ENCODE results near the gene CYP26B1.

Gene CYP26B1

GRCh38 chr2:72113847-72114692 lies 33.6 kb downstream of the CYP26B1 start:
- no peaks in the 10 kb centered on the region for H3K36me3 ChIP-seq (ENCODE audit: control insufficient read depth in 4 of 4, insufficient read depth in 4 of 4, low read length in 3 of 4)
- H3K27me3 ChIP-seq (replicated peaks in 2 of 5; ENCODE audit: control insufficient read depth in 4 of 5, insufficient read depth in 5 of 5, low read length in 4 of 5) = peaks cover 0 to 8% (median 2%) of the 10 kb centered on the region in 5 experiments
- no peak for DNase-seq
- POLR2A ChIA-PET = no interaction called here
- H3K4me1 ChIP-seq (ENCODE audit: control extremely low read depth in 1 of 4, control insufficient read depth in 4 of 4, insufficient read depth in 4 of 4, low read length in 3 of 4) = peaks cover 0 to 3% (median 0%) of the 10 kb centered on the region in 4 experiments
- H3K27ac ChIP-seq (ENCODE audit: insufficient read depth in 1 of 2, low read depth in 1 of 2, low read length in 2 of 2, poor library complexity in 1 of 2, severe bottlenecking in 2 of 2) = no peak overlapping the region
- WGBS (ENCODE audit: insufficient coverage) = 98% methylated on average over 13 of the region's 15 CpGs
- peaks cover 0 to 3% (median 0%) of the 10 kb centered on the region in 5 experiments for H3K9me3 ChIP-seq (ENCODE audit: control extremely low read depth in 1 of 5, control insufficient read depth in 4 of 5, insufficient read depth in 2 of 5, low read depth in 1 of 5, low read length in 4 of 5)
- no peak overlapping the region for H3K4me3 ChIP-seq (ENCODE audit: control insufficient read depth in 1 of 7, extremely low read depth in 1 of 7, insufficient read depth in 4 of 7, low read depth in 2 of 7, low read length in 6 of 7)
- CTCF ChIA-PET = interaction anchor here (0.5 kb wide), 1 partner anchor 585 kb away, joined by 3 read pairs; no protein-coding TSS in a partner anchor

GRCh38 chr2:72112981-72113846 lies 34.4 kb downstream of the CYP26B1 start:
- H3K4me3 ChIP-seq (ENCODE audit: control insufficient read depth in 1 of 7, extremely low read depth in 1 of 7, insufficient read depth in 4 of 7, low read depth in 2 of 7, low read length in 6 of 7) = no peak overlapping the region

GRCh38 chr2:72112401-72112800 lies 35.3 kb downstream of the CYP26B1 start:
- Histone ChIP-seq H3K27me3 (replicated peaks in 2 of 5; ENCODE audit: control insufficient read depth in 4 of 5, insufficient read depth in 5 of 5, low read length in 4 of 5) (peaks cover 0 to 10% (median 2%) of the 10 kb centered on the region in 5 experiments), H3K36me3 (ENCODE audit: control insufficient read depth in 4 of 4, insufficient read depth in 4 of 4, low read length in 3 of 4) (no peaks in the 10 kb centered on the region), H3K4me3 (ENCODE audit: control insufficient read depth in 1 of 7, extremely low read depth in 1 of 7, insufficient read depth in 4 of 7, low read depth in 2 of 7, low read length in 6 of 7) (no peak overlapping the region), H3K9me3 (ENCODE audit: control extremely low read depth in 1 of 5, control insufficient read depth in 4 of 5, insufficient read depth in 2 of 5, low read depth in 1 of 5, low read length in 4 of 5) (peaks cover 0 to 3% (median 0%) of the 10 kb centered on the region in 5 experiments), H3K27ac (ENCODE audit: insufficient read depth in 1 of 2, low read depth in 1 of 2, low read length in 2 of 2, poor library complexity in 1 of 2, severe bottlenecking in 2 of 2) (no peak overlapping the region), H3K4me1 (ENCODE audit: control extremely low read depth in 1 of 4, control insufficient read depth in 4 of 4, insufficient read depth in 4 of 4, low read length in 3 of 4) (peaks cover 0 to 3% (median 0%) of the 10 kb centered on the region in 4 experiments)
- 98% methylated on average over 6 of the region's 6 CpGs for WGBS (ENCODE audit: insufficient coverage)
- CTCF ChIA-PET = no interaction called here
- POLR2A ChIA-PET = no interaction called here
- no peak for DNase-seq

More at GRCh38 chr2:72112981-72113846, 34.4 kb downstream of the CYP26B1 start:
- H3K9me3 ChIP-seq (ENCODE audit: control extremely low read depth in 1 of 5, control insufficient read depth in 4 of 5, insufficient read depth in 2 of 5, low read depth in 1 of 5, low read length in 4 of 5) = peaks cover 0 to 3% (median 0%) of the 10 kb centered on the region in 5 experiments
- POLR2A ChIA-PET = no interaction called here
- H3K27ac ChIP-seq (ENCODE audit: insufficient read depth in 1 of 2, low read depth in 1 of 2, low read length in 2 of 2, poor library complexity in 1 of 2, severe bottlenecking in 2 of 2) = no peak overlapping the region
- 97% methylated on average over 12 of the region's 12 CpGs for WGBS (ENCODE audit: insufficient coverage)
- H3K4me1 ChIP-seq (ENCODE audit: control extremely low read depth in 1 of 4, control insufficient read depth in 4 of 4, insufficient read depth in 4 of 4, low read length in 3 of 4) = peaks cover 0 to 3% (median 0%) of the 10 kb centered on the region in 4 experiments
- H3K36me3 ChIP-seq (ENCODE audit: control insufficient read depth in 4 of 4, insufficient read depth in 4 of 4, low read length in 3 of 4) = no peaks in the 10 kb centered on the region
- no peak for DNase-seq
- CTCF ChIA-PET = no interaction called here
- H3K27me3 ChIP-seq (replicated peaks in 2 of 5; ENCODE audit: control insufficient read depth in 4 of 5, insufficient read depth in 5 of 5, low read length in 4 of 5) = peaks cover 0 to 10% (median 2%) of the 10 kb centered on the region in 5 experiments

DNA sequence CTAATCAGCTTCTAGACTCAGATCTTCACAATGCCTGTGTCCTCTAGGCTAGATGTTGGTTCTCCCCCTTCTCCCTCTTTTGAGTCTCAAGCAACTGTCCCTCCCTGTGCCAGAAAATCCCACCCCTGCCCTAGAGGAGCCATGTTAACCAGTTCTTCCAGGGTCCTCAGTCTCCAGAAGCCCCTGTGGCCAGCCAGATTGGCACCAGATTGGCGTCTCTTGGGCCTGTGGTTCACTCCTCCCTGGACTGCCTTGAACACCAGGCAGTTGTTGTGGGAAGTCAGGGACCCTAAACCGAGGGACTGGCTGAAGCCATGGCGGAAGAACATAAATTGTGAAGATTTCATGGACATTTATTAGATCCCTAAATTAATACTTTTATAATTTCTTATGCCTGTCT lies 36.6 kb downstream of the CYP26B1 start:
- H3K9me3 ChIP-seq (ENCODE audit: control extremely low read depth in 1 of 5, control insufficient read depth in 4 of 5, insufficient read depth in 2 of 5, low read depth in 1 of 5, low read length in 4 of 5) = peaks cover 0 to 3% (median 0%) of the 10 kb centered on the region in 5 experiments
- H3K36me3 ChIP-seq (ENCODE audit: control insufficient read depth in 4 of 4, insufficient read depth in 4 of 4, low read length in 3 of 4) = no peaks in the 10 kb centered on the region
- no peak overlapping the region for H3K27ac ChIP-seq (ENCODE audit: insufficient read depth in 1 of 2, low read depth in 1 of 2, low read length in 2 of 2, poor library complexity in 1 of 2, severe bottlenecking in 2 of 2)
- DNase-seq = no peak
- CTCF ChIA-PET = no interaction called here
- no peak overlapping the region for H3K4me3 ChIP-seq (ENCODE audit: control insufficient read depth in 1 of 7, extremely low read depth in 1 of 7, insufficient read depth in 4 of 7, low read depth in 2 of 7, low read length in 6 of 7)
- H3K27me3 ChIP-seq (replicated peaks in 2 of 5; ENCODE audit: control insufficient read depth in 4 of 5, insufficient read depth in 5 of 5, low read length in 4 of 5) = peaks cover 0 to 13% (median 2%) of the 10 kb centered on the region in 5 experiments
- peaks cover 0 to under 1% (median 0%) of the 10 kb centered on the region in 4 experiments for H3K4me1 ChIP-seq (ENCODE audit: control extremely low read depth in 1 of 4, control insufficient read depth in 4 of 4, insufficient read depth in 4 of 4, low read length in 3 of 4)
- POLR2A ChIA-PET = no interaction called here
- 85% methylated on average over 1 of the region's 3 CpGs for WGBS (ENCODE audit: insufficient coverage)

DNA sequence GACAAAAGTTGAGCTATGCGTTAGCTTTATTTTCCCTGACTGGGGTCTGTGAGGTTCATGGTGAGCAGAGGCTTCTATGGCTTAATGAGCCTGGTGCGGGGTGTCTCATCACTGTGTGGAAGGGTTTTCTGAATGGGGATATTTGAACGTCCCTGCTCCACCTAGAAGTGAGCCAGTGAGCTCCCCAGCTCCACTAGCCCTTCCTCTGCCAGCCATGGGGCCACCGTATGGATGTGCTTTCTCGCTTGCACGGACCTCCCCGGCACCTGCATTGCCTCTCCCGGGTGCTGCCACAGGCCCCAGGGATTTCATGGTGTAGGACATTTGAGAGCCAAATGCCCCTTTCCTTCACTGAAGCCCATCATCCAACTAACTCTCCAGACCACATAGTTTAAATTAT lies 37.8 kb downstream of the CYP26B1 start:
- no peaks in the 10 kb centered on the region for H3K36me3 ChIP-seq (ENCODE audit: control insufficient read depth in 4 of 4, insufficient read depth in 4 of 4, low read length in 3 of 4)
- H3K27ac ChIP-seq (ENCODE audit: insufficient read depth in 1 of 2, low read depth in 1 of 2, low read length in 2 of 2, poor library complexity in 1 of 2, severe bottlenecking in 2 of 2) = no peak overlapping the region
- H3K9me3 ChIP-seq (ENCODE audit: control extremely low read depth in 1 of 5, control insufficient read depth in 4 of 5, insufficient read depth in 2 of 5, low read depth in 1 of 5, low read length in 4 of 5) = peaks cover 0 to 3% (median 0%) of the 10 kb centered on the region in 5 experiments
- H3K4me3 ChIP-seq (ENCODE audit: control insufficient read depth in 1 of 7, extremely low read depth in 1 of 7, insufficient read depth in 4 of 7, low read depth in 2 of 7, low read length in 6 of 7) = no peak overlapping the region
- peaks cover 0 to 18% (median 2%) of the 10 kb centered on the region in 5 experiments for H3K27me3 ChIP-seq (replicated peaks in 2 of 5; ENCODE audit: control insufficient read depth in 4 of 5, insufficient read depth in 5 of 5, low read length in 4 of 5)
- ChIA-PET POLR2A (interaction anchor here (0.6 kb wide), 1 partner anchor 15 kb away, joined by 3 read pairs; no protein-coding TSS in a partner anchor), CTCF (no interaction called here)
- H3K4me1 ChIP-seq (ENCODE audit: control extremely low read depth in 1 of 4, control insufficient read depth in 4 of 4, insufficient read depth in 4 of 4, low read length in 3 of 4) = no peaks in the 10 kb centered on the region
- 100% methylated on average over 4 of the region's 8 CpGs for WGBS (ENCODE audit: insufficient coverage)
- no peak for DNase-seq

DNA sequence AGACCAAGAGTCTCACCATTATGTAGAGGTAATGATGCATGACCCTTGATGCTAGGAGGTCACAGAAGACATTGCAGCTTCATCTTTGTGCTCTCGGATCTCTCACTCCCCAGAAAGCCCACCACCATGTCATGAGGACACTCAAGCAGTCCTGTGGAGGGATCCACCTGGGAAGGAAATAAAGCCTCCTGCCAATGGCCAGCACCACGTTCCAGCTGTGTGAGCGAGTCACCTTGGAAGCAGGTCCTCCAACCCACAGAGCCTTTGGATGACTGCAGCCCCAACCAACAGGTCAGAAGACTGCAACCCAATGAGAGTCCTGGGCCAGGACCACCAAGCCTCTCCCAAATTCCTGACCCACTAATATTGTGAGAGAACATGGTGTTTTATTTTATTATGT lies 38.4 kb downstream of the CYP26B1 start:
- DNase-seq = no peak
- H3K9me3 ChIP-seq (ENCODE audit: control extremely low read depth in 1 of 5, control insufficient read depth in 4 of 5, insufficient read depth in 2 of 5, low read depth in 1 of 5, low read length in 4 of 5) = peaks cover 0 to 3% (median 0%) of the 10 kb centered on the region in 5 experiments
- CTCF ChIA-PET = no interaction called here
- POLR2A ChIA-PET = no interaction called here
- H3K36me3 ChIP-seq (ENCODE audit: control insufficient read depth in 4 of 4, insufficient read depth in 4 of 4, low read length in 3 of 4) = no peaks in the 10 kb centered on the region
- 83% methylated on average over 2 of the region's 3 CpGs for WGBS (ENCODE audit: insufficient coverage)
- H3K27ac ChIP-seq (ENCODE audit: insufficient read depth in 1 of 2, low read depth in 1 of 2, low read length in 2 of 2, poor library complexity in 1 of 2, severe bottlenecking in 2 of 2) = no peak overlapping the region
- no peak overlapping the region for H3K4me3 ChIP-seq (ENCODE audit: control insufficient read depth in 1 of 7, extremely low read depth in 1 of 7, insufficient read depth in 4 of 7, low read depth in 2 of 7, low read length in 6 of 7)
- peaks cover 0 to 18% (median 2%) of the 10 kb centered on the region in 5 experiments for H3K27me3 ChIP-seq (replicated peaks in 2 of 5; ENCODE audit: control insufficient read depth in 4 of 5, insufficient read depth in 5 of 5, low read length in 4 of 5)
- no peaks in the 10 kb centered on the region for H3K4me1 ChIP-seq (ENCODE audit: control extremely low read depth in 1 of 4, control insufficient read depth in 4 of 4, insufficient read depth in 4 of 4, low read length in 3 of 4)

All from common myeloid progenitor, CD34-positive (primary cell).